LNCaP clone FGC (cell line): ENCODE data around the gene LTBP1.

Source experiments
- DNase-seq: peaks from one replicate; pipeline ENCODE4 v3.0.0-alpha.2; 2011; ENCODE audit warnings: low read depth
- H3K4me3 ChIP-seq: 2 replicates; pipeline ENCODE4 v1.5.1; 2011; ENCODE audit warnings: mild to moderate bottlenecking, low read depth, low read length, control low read depth
- CTCF ChIP-seq: IDR thresholded peaks from 2 replicates; pipeline ENCODE4 v1.5.1; 2012; ENCODE audit warnings: mild to moderate bottlenecking; ENCODE audit not compliant: control insufficient read depth, insufficient read depth; ENCODE audit errors: extremely low read depth

The LTBP1 gene

DNA sequence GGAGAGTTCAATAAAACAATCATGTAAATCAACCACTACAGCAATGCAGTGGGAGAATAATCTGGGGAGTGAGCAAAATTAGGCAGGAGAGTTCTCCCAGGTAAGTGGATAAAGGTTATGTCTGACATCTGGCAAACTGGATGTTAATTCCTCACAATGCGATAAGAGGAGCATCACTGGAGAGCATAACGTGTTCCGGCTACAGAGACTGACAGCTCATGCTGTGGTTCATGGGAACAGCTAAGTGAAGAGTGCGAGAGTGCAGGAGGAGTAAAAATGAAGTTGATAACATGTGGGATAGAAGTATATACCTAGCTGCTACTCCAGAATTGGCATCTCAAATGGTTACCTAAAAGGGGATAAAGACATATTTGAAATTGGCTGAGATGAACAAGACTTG is 153.2 kb downstream of the LTBP1 start:
- H3K4me3 ChIP-seq: no peak overlapping the region
- TF ChIP-seq CTCF: no peak
- no peak for DNase-seq

DNA sequence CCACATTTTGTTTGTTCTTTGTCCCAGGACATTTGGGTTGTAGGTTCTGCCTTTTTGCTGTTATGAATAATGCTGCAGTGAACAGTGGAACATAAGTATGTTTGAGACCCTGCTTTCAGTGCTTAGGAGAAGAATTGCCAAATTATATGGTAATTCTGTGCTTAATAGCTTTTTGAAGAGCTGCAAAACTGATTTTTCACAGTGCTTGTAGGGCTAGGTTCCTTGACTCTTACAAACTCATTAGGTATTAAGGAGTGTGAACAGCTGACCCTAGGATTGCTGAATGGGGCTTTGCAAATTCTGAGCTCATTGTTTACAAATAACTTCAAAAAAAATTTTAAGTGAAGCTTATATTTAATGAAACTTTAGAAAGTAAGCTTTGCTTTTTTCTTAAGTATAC is 154.2 kb downstream of the LTBP1 start:
- no peak for DNase-seq
- H3K4me3 ChIP-seq: no peak overlapping the region
- TF ChIP-seq CTCF: no peak

- DNase-seq: no peak
- H3K4me3 ChIP-seq: no peak overlapping the region
- no peak for TF ChIP-seq CTCF
Observed at GRCh38 chr2:33104052-33104623, 157.4 kb downstream of the LTBP1 start.

DNA sequence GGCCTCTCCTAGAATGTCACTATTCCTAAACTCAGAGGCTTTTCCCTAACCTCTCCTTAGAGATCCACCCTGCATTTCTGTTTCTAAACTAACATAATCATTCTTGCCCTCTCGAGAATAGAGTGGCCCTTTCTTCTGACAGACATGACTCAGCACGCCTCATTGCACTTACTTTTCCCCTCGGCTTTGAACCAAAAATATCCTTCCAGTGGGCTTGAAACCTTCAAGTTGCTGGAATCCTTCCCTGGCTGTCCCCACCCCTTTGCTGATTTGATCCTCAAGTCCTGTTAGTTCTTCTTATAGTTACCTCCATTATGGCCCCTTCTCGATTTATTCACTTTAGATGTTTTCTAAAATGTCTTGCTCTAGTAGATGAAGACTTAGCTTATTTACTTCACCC is 158.0 kb downstream of the LTBP1 start:
- no peak for TF ChIP-seq CTCF
- H3K4me3 ChIP-seq: no peak overlapping the region

DNA sequence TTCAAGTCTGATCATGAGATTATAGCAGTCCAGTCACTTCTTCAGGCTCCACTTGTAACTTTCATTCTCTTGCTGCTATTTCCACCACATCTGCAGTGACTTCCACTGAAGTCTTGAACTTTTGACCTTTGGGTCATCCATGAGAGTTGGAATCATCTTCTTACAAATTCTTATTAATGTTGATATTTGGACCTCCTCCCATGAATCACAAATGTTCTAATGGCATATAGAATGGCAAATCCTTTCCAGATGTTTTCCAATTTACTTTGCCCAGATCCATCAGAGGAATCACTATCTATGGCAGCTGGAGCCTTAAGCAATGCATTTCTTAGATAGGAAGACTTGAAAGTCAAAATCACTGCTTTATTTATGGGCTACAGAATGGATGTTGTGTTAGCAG is 159.4 kb downstream of the LTBP1 start:
- no peak for TF ChIP-seq CTCF
- no peak overlapping the region for H3K4me3 ChIP-seq
- DNase-seq: no peak

More for the DNA sequence above, 158.0 kb downstream of the LTBP1 start:
- no peak for DNase-seq

DNA sequence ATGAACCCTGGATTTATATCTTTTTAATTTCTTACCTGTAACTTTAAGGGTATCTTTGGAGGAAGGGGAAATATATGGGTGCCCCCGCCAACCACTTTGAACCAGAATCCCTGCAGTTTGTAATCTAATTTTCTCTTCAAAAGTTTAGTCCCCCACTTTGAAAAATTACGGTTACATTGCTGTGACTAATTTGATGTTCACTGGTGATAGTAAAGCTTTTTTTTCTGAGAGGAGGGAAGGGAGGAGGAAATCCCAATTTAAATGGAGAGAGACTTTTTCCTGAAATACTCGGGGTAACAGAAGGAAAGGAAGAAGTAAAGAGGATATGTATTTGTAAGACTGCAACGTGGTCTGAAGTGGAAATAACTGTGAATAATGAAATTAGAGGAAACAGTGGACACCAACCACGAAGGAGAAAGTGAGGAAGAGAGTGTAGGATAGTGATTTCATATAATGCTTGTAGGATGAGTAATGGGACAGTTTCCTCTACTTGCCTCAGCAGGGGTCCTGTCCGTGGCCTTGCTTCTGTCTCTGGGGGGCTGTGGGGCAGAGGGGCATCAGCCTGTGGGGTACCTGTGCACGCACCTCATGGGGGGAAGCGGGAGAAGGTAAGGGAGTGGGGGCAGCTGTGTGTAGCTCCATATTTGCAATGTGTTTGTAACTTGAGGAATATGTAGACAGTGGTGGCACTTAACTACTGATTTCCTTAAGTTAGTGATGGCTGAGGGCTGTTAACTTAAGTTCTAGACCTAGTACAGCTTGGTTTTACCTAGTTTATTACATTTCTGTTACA is 161.1 kb downstream of the LTBP1 start:
- TF ChIP-seq CTCF: no peak
- H3K4me3 ChIP-seq: no peak overlapping the region
- DNase-seq: no peak
